Sigmoid colon (tissue), 7 donors: Measurements from ENCODE around the gene FAM53A. TPM values are rescaled to one million over a fixed set of nuclear protein-coding genes. Genes with fewer than 3 reads are reported as not detected.
"Not testable (repeated sequence)": the region's sequence is repeated elsewhere in the genome, so short reads cannot be mapped to it uniquely, and the experiment has no call there.

Experiments used
- DNase-seq: peaks from one replicate; pipeline ENCODE4 v3.0.0-alpha.2; 2019
- H3K27ac ChIP-seq, 4 donors: fragments of 200-600 bp; sonication (generic); one replicate each; pipeline ENCODE4 v1.5.1; 2016 to 2019; ENCODE audit warnings: mild to moderate bottlenecking in 1 of 4
- H3K27me3 ChIP-seq, 3 donors: fragments of 200-600 bp; sonication (generic); one replicate each; pipeline ENCODE4 v1.5.1; 2019; ENCODE audit warnings: mild to moderate bottlenecking in 1 of 3
- H3K36me3 ChIP-seq, 4 donors: fragments of 200-600 bp; sonication (generic); one replicate each; pipeline ENCODE4 v1.5.1; 2016 to 2019
- H3K4me1 ChIP-seq, 4 donors: fragments of 200-600 bp; sonication (generic); one replicate each; pipeline ENCODE4 v1.5.1; 2017 to 2019
- H3K4me3 ChIP-seq, 4 donors: fragments of 200-600 bp; sonication (generic); one replicate each; pipeline ENCODE4 v1.5.1; 2017 to 2019; ENCODE audit warnings: mild to moderate bottlenecking in 2 of 4, moderate library complexity in 1 of 4
- H3K9me3 ChIP-seq, 4 donors: fragments of 200-600 bp in 3 of 4; sonication (generic) in 3 of 4; one replicate each; pipeline versions ENCODE4 v1.5.1 to v1.6.1; 2013 to 2019
- CTCF ChIP-seq, 4 experiments: fragments of 450-650 bp in 3 of 4; fragments of 200-600 bp in 1 of 4; IDR thresholded peaks; one replicate each; pipeline ENCODE4 v1.5.1; 2016 to 2019; ENCODE audit warnings: antibody characterized with exemption in 4 of 4, mild to moderate bottlenecking in 3 of 4, moderate library complexity in 2 of 4
- EP300 ChIP-seq, 4 donors: sonication (generic); formaldehyde crosslinking; IDR thresholded peaks; one replicate each; pipeline ENCODE4 v1.6.1; 2017; ENCODE audit warnings: antibody characterized with exemption in 4 of 4
- POLR2A ChIP-seq, 2 donors: fragments of 450-650 bp; IDR thresholded peaks; one replicate each; pipeline ENCODE4 v1.6.1; 2016; ENCODE audit warnings: antibody characterized with exemption in 2 of 2, mild to moderate bottlenecking in 2 of 2, moderate library complexity in 2 of 2
- POLR2AphosphoS5 ChIP-seq, 4 donors: sonication (generic); formaldehyde crosslinking; IDR thresholded peaks; one replicate each; pipeline ENCODE4 v1.6.1; 2017; ENCODE audit warnings: antibody characterized with exemption in 4 of 4
- WGBS, 2 donors: extraction: QIAGEN DNeasy Blood & Tissue Kit; methylation state at CpG; one replicate each; pipeline ENCODE4 v1.1.7; 2013; 5-methylcytosine and 5-hydroxymethylcytosine counted together
- intact Hi-C: fragments of 100-400 bp; cut with DNase I; formaldehyde crosslinking; loops from one replicate; pipeline ENCODE4 v1.15.1; 2023
- polyA plus RNA-seq, 3 donors: library from polyadenylated mRNA; stranded (reverse); fragments of 200-250 nt; gene quantifications; one replicate each; pipeline ENCODE4 v1.2.3, GENCODE V29; 2013
- total RNA-seq, 4 donors: library from RNA; depleted of rRNA; stranded (reverse); fragments of >200 nt; gene quantifications; one replicate each; pipeline ENCODE4 v1.1.0, GENCODE V29; 2016
- donor health status: healthy with polysubstance abuse.
- donor health status: Bipolar disorder and iron deficiency.
- donor health status: healthy.

FAM53A gene
- total and polyA plus RNA-seq, 7 donors: 0.23 to 4.1 (median 1.4) TPM

GRCh38 chr4:1675802-1676137 lies 8.3 kb downstream of the FAM53A start:
- 79 to 85% methylated on average over 10 of the region's 10 CpGs for WGBS, 2 donors
- Histone ChIP-seq H3K4me3 (no peak overlapping the region), H3K9me3 (no peaks in the 10 kb centered on the region), H3K4me1 (no peaks in the 10 kb centered on the region), H3K27me3 (no peaks in the 10 kb centered on the region), H3K27ac (no peak overlapping the region), H3K36me3 (no peaks in the 10 kb centered on the region)
- intact Hi-C loops: no loop called here
- TF ChIP-seq EP300 (IDR thresholded peaks at IDR 0.05): no peak
- no peak for TF ChIP-seq POLR2A (IDR thresholded peaks at IDR 0.05)
- TF ChIP-seq POLR2AphosphoS5 (IDR thresholded peaks at IDR 0.05): no peak
- no peak for TF ChIP-seq CTCF (IDR thresholded peaks at IDR 0.05)
- DNase-seq: no peak

GRCh38 chr4:1675136-1675801 lies 8.8 kb downstream of the FAM53A start:
- Histone ChIP-seq H3K27ac (no peak overlapping the region), H3K4me3 (no peak overlapping the region), H3K27me3 (no peaks in the 10 kb centered on the region), H3K4me1 (no peaks in the 10 kb centered on the region), H3K36me3 (no peaks in the 10 kb centered on the region), H3K9me3 (no peaks in the 10 kb centered on the region)
- TF ChIP-seq POLR2A (IDR thresholded peaks at IDR 0.05) (no peak), EP300 (IDR thresholded peaks at IDR 0.05) (no peak), CTCF (IDR thresholded peaks at IDR 0.05) (no peak), POLR2AphosphoS5 (IDR thresholded peaks at IDR 0.05) (no peak)
- intact Hi-C loops: no loop called here
- WGBS, 2 donors: 84 to 87% methylated on average over 19 of the region's 19 CpGs
- no peak for DNase-seq

GRCh38 chr4:1674682-1675081 lies 9.4 kb downstream of the FAM53A start:
- intact Hi-C loops: no loop called here
- no peak for DNase-seq
- H3K27me3 ChIP-seq: no peaks in the 10 kb centered on the region
- TF ChIP-seq POLR2AphosphoS5 (IDR thresholded peaks at IDR 0.05): no peak
- no peak for TF ChIP-seq CTCF (IDR thresholded peaks at IDR 0.05)
- TF ChIP-seq EP300 (IDR thresholded peaks at IDR 0.05): no peak
- TF ChIP-seq POLR2A (IDR thresholded peaks at IDR 0.05): no peak
- H3K9me3 ChIP-seq: no peaks in the 10 kb centered on the region
- no peak overlapping the region for H3K4me3 ChIP-seq
- no peak overlapping the region for H3K27ac ChIP-seq
- WGBS, 2 donors: 75 to 78% methylated on average over 9 of the region's 9 CpGs
- H3K36me3 ChIP-seq: no peaks in the 10 kb centered on the region
- no peaks in the 10 kb centered on the region for H3K4me1 ChIP-seq

GRCh38 chr4:1673671-1674070 lies 10.4 kb downstream of the FAM53A start:
- Histone ChIP-seq H3K4me3 (no peak overlapping the region), H3K27me3 (no peaks in the 10 kb centered on the region), H3K9me3 (no peaks in the 10 kb centered on the region), H3K27ac (no peak overlapping the region), H3K4me1 (no peaks in the 10 kb centered on the region), H3K36me3 (no peaks in the 10 kb centered on the region)
- no peak for DNase-seq
- WGBS, 2 donors: 89 to 92% methylated on average over 20 of the region's 20 CpGs
- intact Hi-C loops: no loop called here
- TF ChIP-seq POLR2A (IDR thresholded peaks at IDR 0.05): no peak
- no peak for TF ChIP-seq POLR2AphosphoS5 (IDR thresholded peaks at IDR 0.05)
- no peak for TF ChIP-seq CTCF (IDR thresholded peaks at IDR 0.05)
- no peak for TF ChIP-seq EP300 (IDR thresholded peaks at IDR 0.05)

GRCh38 chr4:1671011-1671410 lies 13.1 kb downstream of the FAM53A start:
- H3K27ac ChIP-seq, DNase-seq, H3K9me3 ChIP-seq, intact Hi-C loops, H3K36me3 ChIP-seq, H3K4me1 ChIP-seq, H3K27me3 ChIP-seq, H3K4me3 ChIP-seq: not testable (repeated sequence)
- WGBS, 2 donors: 90 to 93% methylated on average over 20 of the region's 20 CpGs
